Mesodermal cell (in vitro differentiated cells): Measurements from ENCODE around the gene AP1S2.
"Not testable (repeated sequence)": the region's sequence is repeated elsewhere in the genome, so short reads cannot be mapped to it uniquely, and the experiment has no call there.

ENCODE experiments used
- H3K27ac ChIP-seq: 2 replicates; pipeline ENCODE4 v1.7.0; 2013; ENCODE audit warnings: mild to moderate bottlenecking, low read depth, low read length, moderate library complexity; ENCODE audit not compliant: severe bottlenecking
- H3K36me3 ChIP-seq: 2 replicates; pipeline ENCODE4 v1.7.1; 2013; ENCODE audit warnings: mild to moderate bottlenecking, low read length, moderate library complexity; ENCODE audit not compliant: control insufficient read depth, insufficient read depth
- H3K4me1 ChIP-seq: one replicate; pipeline ENCODE4 v1.7.1; 2013; ENCODE audit warnings: mild to moderate bottlenecking, low read length; ENCODE audit not compliant: insufficient read depth, control insufficient read depth, poor library complexity, severe bottlenecking
- H3K4me3 ChIP-seq: 2 replicates; pipeline ENCODE4 v1.7.0; 2013; ENCODE audit warnings: low read length, control low read depth, mild to moderate bottlenecking; ENCODE audit not compliant: insufficient read depth, poor library complexity, severe bottlenecking; ENCODE audit errors: extremely low read depth
- H3K9me3 ChIP-seq: 2 replicates; pipeline ENCODE4 v1.7.1; 2013; ENCODE audit warnings: mild to moderate bottlenecking, low read length, moderate library complexity; ENCODE audit not compliant: control insufficient read depth
- WGBS, 2 experiments: methylation state at CpG; one replicate each; pipeline ENCODE4 v1.1.5; 2013; ENCODE audit warnings: missing lambda C conversion rate in 2 of 2; ENCODE audit not compliant: insufficient coverage in 2 of 2; 5-methylcytosine and 5-hydroxymethylcytosine counted together

Gene AP1S2

GRCh38 chrX:15834053-15834452, 20.6 kb downstream of the AP1S2 start:
- Histone ChIP-seq H3K4me1 (peaks cover 9% of the 10 kb centered on the region), H3K27ac (no peak overlapping the region), H3K36me3 (peaks cover 22% of the 10 kb centered on the region), H3K4me3 (no peak overlapping the region), H3K9me3 (no peaks in the 10 kb centered on the region)
- 80% methylated on average over 1 of the region's 3 CpGs; no CpG with 5 or more reads in 1 of the 2 experiments for WGBS, 2 experiments

GRCh38 chrX:15831347-15831746, 23.3 kb downstream of the AP1S2 start:
- H3K36me3 ChIP-seq, result peaks cover 14% of the 10 kb centered on the region
- not testable (repeated sequence) for H3K9me3 ChIP-seq, H3K27ac ChIP-seq, H3K4me1 ChIP-seq, H3K4me3 ChIP-seq
- WGBS, 2 experiments, result no CpG with 5 or more reads among the region's 2 CpGs

DNA sequence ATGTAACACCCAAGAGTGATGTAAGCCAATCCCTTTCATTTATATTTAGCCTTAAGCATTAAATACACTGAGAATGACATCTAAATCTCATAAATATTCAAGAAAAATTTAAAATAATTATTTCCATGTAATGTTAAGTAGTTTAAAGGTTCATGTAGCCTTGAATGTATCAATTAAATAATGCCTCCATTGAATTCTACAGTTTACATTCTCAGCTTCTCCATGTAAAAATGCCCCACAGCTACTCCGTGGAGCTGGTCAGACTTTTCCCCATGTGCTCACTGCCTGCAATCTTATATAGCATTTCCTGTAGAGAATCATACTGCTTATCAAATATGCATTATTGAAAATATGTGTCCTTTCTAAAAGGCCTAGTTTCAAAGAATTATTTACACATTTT, 25.4 kb downstream of the AP1S2 start:
- WGBS, 2 experiments, result no CpG with 5 or more reads among the region's 1 CpG
- peaks cover 24% of the 10 kb centered on the region for H3K36me3 ChIP-seq

DNA sequence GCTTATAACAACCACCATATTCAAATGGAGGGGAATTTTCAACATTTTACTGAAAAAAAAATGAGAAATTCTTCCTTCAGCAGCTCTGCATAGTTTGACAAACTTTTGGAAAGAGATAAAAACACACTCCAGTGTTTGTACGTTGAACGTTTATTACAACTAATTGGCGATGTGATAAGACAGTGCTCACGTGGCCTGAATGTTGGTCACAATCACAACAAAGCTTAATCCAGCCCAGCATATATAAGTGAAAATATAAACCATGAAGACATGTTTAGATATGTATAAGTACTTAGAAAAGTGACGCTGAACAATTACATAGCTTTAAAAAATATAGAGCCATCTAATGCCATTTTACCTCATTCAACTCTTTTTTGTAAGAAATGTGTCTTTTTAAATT, 28.7 kb downstream of the AP1S2 start:
- no peaks in the 10 kb centered on the region for H3K4me1 ChIP-seq
- no peak overlapping the region for H3K27ac ChIP-seq
- H3K36me3 ChIP-seq, result peaks cover 35% of the 10 kb centered on the region
- no peaks in the 10 kb centered on the region for H3K9me3 ChIP-seq
- no CpG with 5 or more reads among the region's 5 CpGs for WGBS, 2 experiments
- H3K4me3 ChIP-seq, result no peak overlapping the region

More for the DNA sequence above, 25.4 kb downstream of the AP1S2 start:
- H3K27ac ChIP-seq, result no peak overlapping the region
- no peak overlapping the region for H3K4me3 ChIP-seq
- H3K4me1 ChIP-seq, result peaks cover 2% of the 10 kb centered on the region
- H3K9me3 ChIP-seq, result no peaks in the 10 kb centered on the region

- Histone ChIP-seq H3K27ac (no peak overlapping the region), H3K4me1 (no peaks in the 10 kb centered on the region), H3K9me3 (no peaks in the 10 kb centered on the region), H3K4me3 (no peak overlapping the region), H3K36me3 (peaks cover 41% of the 10 kb centered on the region)
- 87% methylated on average over 5 of the region's 23 CpGs; no CpG with 5 or more reads in 1 of the 2 experiments for WGBS, 2 experiments
These were observed 31.7 kb downstream of the AP1S2 start for GRCh38 chrX:15822922-15823321.

DNA sequence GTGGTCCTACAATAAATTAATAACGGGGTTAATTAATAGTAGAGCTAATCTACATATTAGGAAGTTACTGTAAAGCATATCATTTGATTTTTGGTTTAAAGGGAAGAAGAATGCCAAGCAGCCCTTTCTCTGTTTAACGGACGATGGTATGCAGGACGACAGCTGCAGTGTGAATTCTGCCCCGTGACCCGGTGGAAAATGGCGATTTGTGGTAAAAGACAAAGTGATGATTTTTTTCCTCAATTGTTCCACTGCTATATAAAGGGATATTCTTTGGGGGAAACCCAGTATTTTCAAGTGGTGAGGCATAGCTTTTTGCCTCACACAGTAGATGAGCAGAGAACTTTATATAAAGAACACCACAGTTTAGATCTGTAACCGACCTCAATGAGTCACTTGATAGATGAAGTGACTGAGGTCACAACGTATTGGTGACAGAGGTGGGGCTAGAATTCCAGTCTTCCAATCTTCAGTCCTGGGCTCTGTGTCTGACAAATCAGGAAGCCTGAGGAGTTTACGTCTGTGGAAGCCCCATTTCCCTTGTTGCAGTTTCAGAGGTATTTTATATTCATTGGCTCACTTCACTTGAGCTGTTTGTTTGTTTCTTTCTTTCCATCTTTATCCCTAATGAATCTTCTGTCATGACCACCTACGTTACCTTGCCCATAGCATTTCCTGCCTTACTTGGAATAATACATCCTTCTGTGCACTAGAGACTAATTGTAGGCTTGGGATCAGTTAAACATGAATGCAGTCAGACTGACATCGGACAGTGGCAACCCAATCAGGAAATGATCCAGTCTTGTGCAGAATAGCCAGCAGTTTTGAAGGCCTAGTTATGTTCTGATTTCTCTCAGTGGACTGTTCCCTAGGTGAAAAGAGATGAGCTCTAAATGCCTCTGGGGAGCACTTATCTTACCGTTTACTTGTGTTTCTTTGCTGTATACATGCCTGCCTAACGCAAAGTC, 34.2 kb downstream of the AP1S2 start:
- no peak overlapping the region for H3K4me3 ChIP-seq
- H3K4me1 ChIP-seq, result peaks cover 9% of the 10 kb centered on the region
- H3K9me3 ChIP-seq, result no peaks in the 10 kb centered on the region
- no peak overlapping the region for H3K27ac ChIP-seq
- 100% methylated on average over 1 to 3 of the region's 14 CpGs for WGBS, 2 experiments
- peaks cover 28% of the 10 kb centered on the region for H3K36me3 ChIP-seq

DNA sequence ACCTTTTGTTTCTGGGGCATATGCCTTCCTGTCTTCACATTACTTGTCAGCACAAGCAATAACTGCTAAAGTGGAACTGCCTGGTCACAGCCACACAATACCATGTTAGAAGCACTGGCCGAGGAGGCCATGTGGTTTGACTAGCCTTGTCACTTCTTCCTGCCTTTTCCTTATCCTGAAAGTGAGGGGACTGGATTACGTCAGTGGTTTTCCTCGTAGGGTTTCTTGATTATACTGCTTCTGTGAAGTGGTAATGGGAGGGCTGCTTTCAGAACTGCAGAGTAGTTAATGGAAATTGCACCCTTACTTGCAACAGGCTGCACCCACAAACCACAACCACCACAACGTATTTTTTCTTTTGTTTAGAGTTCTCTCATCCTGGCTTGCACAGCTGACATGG, 37.7 kb downstream of the AP1S2 start:
- Histone ChIP-seq H3K4me3 (no peak overlapping the region), H3K4me1 (peaks cover 9% of the 10 kb centered on the region), H3K27ac (peak overlapping the region; percentile 90), H3K9me3 (no peaks in the 10 kb centered on the region), H3K36me3 (peaks cover 23% of the 10 kb centered on the region)
- WGBS, 2 experiments, result no CpG with 5 or more reads among the region's 4 CpGs

GRCh38 chrX:15816438-15816809, 38.2 kb downstream of the AP1S2 start:
- peaks cover 23% of the 10 kb centered on the region for H3K36me3 ChIP-seq
- H3K4me1 ChIP-seq, result peaks cover 9% of the 10 kb centered on the region
- H3K9me3 ChIP-seq, result no peaks in the 10 kb centered on the region
- H3K4me3 ChIP-seq, result no peak overlapping the region
- H3K27ac ChIP-seq, result peak overlapping the region; percentile 90
- no CpG with 5 or more reads among the region's 1 CpG for WGBS, 2 experiments

GRCh38 chrX:15815779-15816437, 38.7 kb downstream of the AP1S2 start:
- Histone ChIP-seq H3K9me3 (no peaks in the 10 kb centered on the region), H3K4me1 (peaks cover 9% of the 10 kb centered on the region), H3K36me3 (peaks cover 23% of the 10 kb centered on the region), H3K27ac (peak overlapping the region; percentile 90), H3K4me3 (no peak overlapping the region)
- WGBS, 2 experiments, result no CpG with 5 or more reads among the region's 10 CpGs

DNA sequence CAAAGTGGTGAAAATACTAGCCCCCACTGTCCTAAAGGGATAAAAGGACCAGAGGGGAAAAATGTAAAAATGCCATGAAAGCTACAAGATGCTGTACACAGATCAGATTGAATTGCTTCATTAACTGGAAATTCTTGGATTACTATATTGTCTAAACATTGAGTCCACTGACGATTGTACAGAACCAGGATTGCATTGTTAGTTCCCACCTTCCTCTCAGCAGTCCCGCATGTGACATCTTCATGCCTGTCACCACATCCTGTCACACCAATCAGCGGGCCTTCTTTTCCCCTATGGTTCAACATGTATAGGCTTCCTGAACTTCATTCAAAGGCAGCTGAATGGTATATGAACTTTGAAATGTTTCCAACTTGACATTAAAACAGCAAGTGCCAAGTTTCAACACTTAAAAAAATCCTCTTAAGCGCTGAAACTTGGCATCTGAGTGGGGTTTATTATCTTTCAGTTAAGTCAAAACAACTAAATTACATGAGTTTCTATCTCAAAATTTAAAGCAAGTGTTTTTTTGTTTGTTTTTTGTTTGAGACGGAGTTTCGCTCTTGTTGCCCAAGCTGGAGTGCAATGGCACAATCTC, 39.7 kb downstream of the AP1S2 start:
- Histone ChIP-seq H3K9me3 (no peaks in the 10 kb centered on the region), H3K36me3 (peaks cover 18% of the 10 kb centered on the region), H3K27ac (no peak overlapping the region), H3K4me1 (peaks cover 9% of the 10 kb centered on the region), H3K4me3 (no peak overlapping the region)
- WGBS, 2 experiments, result 100% methylated on average over 1 of the region's 6 CpGs; no CpG with 5 or more reads in 1 of the 2 experiments
